IPS-NIHi11 (cell line): ENCODE data around the gene TSEN2.
"Not testable (repeated sequence)": the region's sequence is repeated elsewhere in the genome, so short reads cannot be mapped to it uniquely, and the experiment has no call there.

Source experiments
- DNase-seq: peaks from one replicate; pipeline ENCODE4 v3.0.0; 2012; ENCODE audit warnings: mixed read lengths, low spot score

TSEN2 gene

GRCh38 chr3:12472000-12472610 lies 12.2 kb upstream of the TSEN2 start:
- no peak for DNase-seq

- no peak for DNase-seq
These were observed 11.5 kb upstream of the TSEN2 start for GRCh38 chr3:12472796-12473195.

- no peak for DNase-seq
These were observed 10.8 kb upstream of the TSEN2 start for GRCh38 chr3:12473511-12473910.

- no peak for DNase-seq
These were observed 7.9 kb upstream of the TSEN2 start for GRCh38 chr3:12476238-12476897.

- DNase-seq: no peak
These were observed 7.0 kb upstream of the TSEN2 start for GRCh38 chr3:12477256-12477655.

- DNase-seq: no peak
These were observed 6.0 kb upstream of the TSEN2 start for GRCh38 chr3:12478326-12478725.

GRCh38 chr3:12479198-12479597 lies 5.1 kb upstream of the TSEN2 start:
- DNase-seq: not testable (repeated sequence)

GRCh38 chr3:12479919-12480427 lies 4.3 kb upstream of the TSEN2 start:
- DNase-seq: peak; percentile 83

GRCh38 chr3:12483410-12483809 lies 870 bp upstream of the TSEN2 start:
- DNase-seq: no peak

GRCh38 chr3:12483872-12484197 lies 445 bp upstream of the TSEN2 start:
- peak; percentile 23 for DNase-seq

GRCh38 chr3:12484983-12485327 lies 675 bp downstream of the TSEN2 start:
- DNase-seq: peak; percentile 28

- DNase-seq: no peak
These were observed 1.7 kb downstream of the TSEN2 start for GRCh38 chr3:12486001-12486400.

GRCh38 chr3:12486916-12487315 lies 2.6 kb downstream of the TSEN2 start:
- no peak for DNase-seq

GRCh38 chr3:12487336-12487735 lies 3.1 kb downstream of the TSEN2 start:
- no peak for DNase-seq

- DNase-seq: no peak
These were observed 3.5 kb downstream of the TSEN2 start for GRCh38 chr3:12487786-12488185.

GRCh38 chr3:12489368-12489767 lies 5.1 kb downstream of the TSEN2 start:
- no peak for DNase-seq

- DNase-seq: no peak
These were observed 5.6 kb downstream of the TSEN2 start for GRCh38 chr3:12489832-12490231.

GRCh38 chr3:12490547-12490946 lies 6.3 kb downstream of the TSEN2 start:
- no peak for DNase-seq

GRCh38 chr3:12495749-12496452 lies 11.6 kb downstream of the TSEN2 start:
- DNase-seq: peak; percentile 46

- no peak for DNase-seq
These were observed 12.1 kb downstream of the TSEN2 start for GRCh38 chr3:12496453-12496761.

GRCh38 chr3:12499474-12499873 lies 15.2 kb downstream of the TSEN2 start:
- no peak for DNase-seq

GRCh38 chr3:12501360-12502020 lies 17.2 kb downstream of the TSEN2 start:
- DNase-seq: no peak
